Parathyroid adenoma (tissue), 2 donors: Measurements from ENCODE around the gene EYA2.
A peak's percentile ranks its signal among the peaks of the same experiment; 100 is the strongest.

Experiments
- H2AFZ ChIP-seq: fragments of 300-600 bp; sonication (generic); one replicate; pipeline ENCODE4 v1.7.0; 2017; ENCODE audit warnings: antibody characterized with exemption, mild to moderate bottlenecking
- H3K27ac ChIP-seq: fragments of 300-600 bp; sonication (generic); one replicate; pipeline ENCODE4 v1.7.0; 2017
- H3K27me3 ChIP-seq: fragments of 300-600 bp; sonication (generic); one replicate; pipeline ENCODE4 v1.7.0; 2017; ENCODE audit warnings: low read length; ENCODE audit not compliant: control insufficient read depth, insufficient read depth
- H3K36me3 ChIP-seq: fragments of 300-600 bp; sonication (generic); one replicate; pipeline ENCODE4 v1.7.0; 2017; ENCODE audit warnings: low read length; ENCODE audit not compliant: control insufficient read depth, insufficient read depth
- H3K4me1 ChIP-seq: fragments of 300-600 bp; sonication (generic); one replicate; pipeline ENCODE4 v1.7.0; 2017; ENCODE audit warnings: control low read depth
- H3K4me2 ChIP-seq: fragments of 300-600 bp; sonication (generic); one replicate; pipeline ENCODE4 v1.7.0; 2017; ENCODE audit warnings: low read length
- H3K4me3 ChIP-seq: fragments of 300-600 bp; sonication (generic); one replicate; pipeline ENCODE4 v1.7.0; 2017; ENCODE audit warnings: low read depth, low read length
- H3K79me2 ChIP-seq: fragments of 300-600 bp; sonication (generic); one replicate; pipeline ENCODE4 v1.7.0; 2017; ENCODE audit warnings: control low read depth
- H3K9ac ChIP-seq: fragments of 300-600 bp; sonication (generic); one replicate; pipeline ENCODE4 v1.7.0; 2017; ENCODE audit warnings: mild to moderate bottlenecking
- H3K9me3 ChIP-seq: fragments of 300-600 bp; sonication (generic); one replicate; pipeline ENCODE4 v1.7.0; 2017; ENCODE audit warnings: low read length; ENCODE audit not compliant: control insufficient read depth
- TF ChIP-seq, protein P1 (sequence below): fragments of 300-600 bp; sonication (generic); IDR thresholded peaks from one replicate; pipeline ENCODE4 v1.7.0; 2017; ENCODE audit warnings: antibody characterized with exemption, mild to moderate bottlenecking
- donor health status: primary hyperparathyroidism.

The EYA2 gene

DNA sequence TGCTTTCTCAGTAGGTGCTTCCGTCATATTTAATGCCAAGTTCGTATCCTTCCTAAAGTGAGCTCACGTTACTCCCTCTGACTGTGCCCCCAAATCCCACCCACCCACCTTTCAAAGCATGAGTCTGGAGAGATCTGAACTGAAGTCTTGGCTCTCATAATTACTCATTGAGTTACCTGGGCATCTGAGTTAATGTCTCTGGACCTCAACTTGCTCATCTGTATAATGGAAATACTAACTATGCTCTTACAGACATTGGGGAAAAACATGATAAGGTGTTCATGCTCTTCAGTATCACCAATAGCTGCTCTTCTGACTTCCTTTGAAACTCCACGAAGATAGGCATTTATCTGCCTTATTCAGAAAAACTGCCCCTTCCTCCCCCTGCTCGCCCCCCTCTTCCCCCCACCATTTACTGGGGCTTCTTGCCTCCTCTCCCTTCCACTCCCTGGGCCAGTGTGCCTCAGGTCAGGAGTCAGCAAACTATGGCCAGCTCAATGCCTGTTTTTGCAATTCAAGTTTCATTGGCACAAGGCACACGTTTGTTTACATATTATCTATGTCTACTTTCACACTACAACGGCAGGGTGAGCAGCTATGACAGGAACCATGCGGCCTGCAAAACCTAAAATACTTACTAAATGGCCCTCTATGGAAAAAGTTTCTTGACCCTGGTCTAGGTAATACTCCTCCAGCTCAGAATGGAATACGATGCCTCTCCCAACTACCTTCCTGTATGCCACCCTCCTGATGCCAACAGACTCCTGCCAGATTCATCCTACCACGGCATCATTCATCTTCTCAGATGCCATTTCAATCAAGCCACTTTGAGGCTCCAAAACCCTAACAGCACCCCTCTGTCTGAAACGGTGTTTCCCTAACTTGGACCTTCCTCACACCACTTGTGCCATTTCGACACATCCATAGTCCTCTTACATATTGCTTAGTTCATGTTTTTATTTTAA lies 323.1 kb downstream of the EYA2 start:
- H3K4me2 ChIP-seq = no peak overlapping the region
- no peaks in the 10 kb centered on the region for H3K27me3 ChIP-seq
- no peak overlapping the region for H3K4me3 ChIP-seq
- TF ChIP-seq, protein P1, sequence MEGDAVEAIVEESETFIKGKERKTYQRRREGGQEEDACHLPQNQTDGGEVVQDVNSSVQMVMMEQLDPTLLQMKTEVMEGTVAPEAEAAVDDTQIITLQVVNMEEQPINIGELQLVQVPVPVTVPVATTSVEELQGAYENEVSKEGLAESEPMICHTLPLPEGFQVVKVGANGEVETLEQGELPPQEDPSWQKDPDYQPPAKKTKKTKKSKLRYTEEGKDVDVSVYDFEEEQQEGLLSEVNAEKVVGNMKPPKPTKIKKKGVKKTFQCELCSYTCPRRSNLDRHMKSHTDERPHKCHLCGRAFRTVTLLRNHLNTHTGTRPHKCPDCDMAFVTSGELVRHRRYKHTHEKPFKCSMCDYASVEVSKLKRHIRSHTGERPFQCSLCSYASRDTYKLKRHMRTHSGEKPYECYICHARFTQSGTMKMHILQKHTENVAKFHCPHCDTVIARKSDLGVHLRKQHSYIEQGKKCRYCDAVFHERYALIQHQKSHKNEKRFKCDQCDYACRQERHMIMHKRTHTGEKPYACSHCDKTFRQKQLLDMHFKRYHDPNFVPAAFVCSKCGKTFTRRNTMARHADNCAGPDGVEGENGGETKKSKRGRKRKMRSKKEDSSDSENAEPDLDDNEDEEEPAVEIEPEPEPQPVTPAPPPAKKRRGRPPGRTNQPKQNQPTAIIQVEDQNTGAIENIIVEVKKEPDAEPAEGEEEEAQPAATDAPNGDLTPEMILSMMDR = no peak
- H3K79me2 ChIP-seq = peaks cover 16% of the 10 kb centered on the region
- no peaks in the 10 kb centered on the region for H3K4me1 ChIP-seq
- H3K36me3 ChIP-seq = no peaks in the 10 kb centered on the region
- H3K27ac ChIP-seq = no peak overlapping the region
- no peak overlapping the region for H3K9ac ChIP-seq
- H2AFZ ChIP-seq = no peak overlapping the region
- H3K9me3 ChIP-seq = no peaks in the 10 kb centered on the region

DNA sequence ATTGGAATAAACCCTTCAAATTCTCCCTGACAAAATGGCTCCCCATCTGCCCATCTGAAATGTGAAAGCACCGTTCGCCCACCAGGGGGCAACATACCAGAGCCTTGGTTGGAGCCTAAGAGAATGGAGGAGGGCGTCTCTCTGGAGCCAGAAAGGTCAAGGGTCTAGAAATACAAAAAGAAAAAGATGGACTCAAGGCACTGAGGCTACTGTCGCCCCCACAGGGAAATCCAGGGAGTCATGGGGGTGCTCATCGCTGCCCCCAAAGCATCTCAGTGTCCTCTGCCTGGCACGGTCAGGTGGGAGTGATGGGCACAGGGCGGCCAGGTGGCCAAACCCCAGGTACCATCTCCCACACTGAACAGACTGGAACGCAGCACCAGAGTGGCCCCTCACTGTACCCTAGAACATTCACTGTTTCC lies 325.5 kb downstream of the EYA2 start:
- H3K79me2 ChIP-seq = peaks cover 13% of the 10 kb centered on the region
- no peak overlapping the region for H3K4me2 ChIP-seq
- H3K27me3 ChIP-seq = no peaks in the 10 kb centered on the region
- no peaks in the 10 kb centered on the region for H3K4me1 ChIP-seq
- no peaks in the 10 kb centered on the region for H3K9me3 ChIP-seq
- no peak overlapping the region for H3K4me3 ChIP-seq
- no peak overlapping the region for H3K27ac ChIP-seq
- no peaks in the 10 kb centered on the region for H3K36me3 ChIP-seq
- H3K9ac ChIP-seq = no peak overlapping the region
- no peak overlapping the region for H2AFZ ChIP-seq
- TF ChIP-seq, protein P1 = peak; percentile 49

- H3K79me2 ChIP-seq = peaks cover 8% of the 10 kb centered on the region
Observed at GRCh38 chr20:47221036-47221625, 326.5 kb downstream of the EYA2 start.

GRCh38 chr20:47222468-47223119 lies 328.0 kb downstream of the EYA2 start:
- no peaks in the 10 kb centered on the region for H3K4me1 ChIP-seq
- H3K4me3 ChIP-seq = no peak overlapping the region
- H3K9me3 ChIP-seq = no peaks in the 10 kb centered on the region
- no peak overlapping the region for H2AFZ ChIP-seq
- H3K27ac ChIP-seq = no peak overlapping the region
- H3K79me2 ChIP-seq = peaks cover 8% of the 10 kb centered on the region
- no peaks in the 10 kb centered on the region for H3K27me3 ChIP-seq
- H3K36me3 ChIP-seq = no peaks in the 10 kb centered on the region
- TF ChIP-seq, protein P1 = no peak
- no peak overlapping the region for H3K4me2 ChIP-seq
- H3K9ac ChIP-seq = no peak overlapping the region

More at GRCh38 chr20:47221036-47221625, 326.5 kb downstream of the EYA2 start:
- Histone ChIP-seq H3K9me3 (no peaks in the 10 kb centered on the region), H3K4me2 (no peak overlapping the region), H2AFZ (no peak overlapping the region), H3K4me1 (no peaks in the 10 kb centered on the region), H3K27me3 (no peaks in the 10 kb centered on the region), H3K36me3 (no peaks in the 10 kb centered on the region), H3K4me3 (no peak overlapping the region), H3K9ac (no peak overlapping the region), H3K27ac (no peak overlapping the region)
- TF ChIP-seq, protein P1 = no peak
